HepG2 (cell line): ENCODE measurements around the gene ATP2A3. TPM values are rescaled to one million over a fixed set of nuclear protein-coding genes. Genes with fewer than 3 reads are reported as not detected.

Source experiments
- ATAC-seq: fragments of 200-7000 bp; cut with Tn5 transposase; 3 replicates; pipeline ENCODE4 v1.9.1; 2020; ENCODE audit warnings: mild to moderate bottlenecking, moderate library complexity
- BruUV-seq: library from RNA; stranded (reverse); fragments of 400-500 nt; replicated peaks from 2 replicates; lab custom pipeline; 2021; lab: Mats Ljungman, UMichigan
- CTCF ChIA-PET: fragments of 300-600 bp; formaldehyde crosslinking; extraction: SDS; loops from one replicate; lab custom pipeline; 2021; ENCODE audit warnings: low total read pairs, inconsistent platforms, low intra/inter-chr PET ratio; lab: Yijun Ruan, JAX
- POLR2A ChIA-PET: fragments of 350-600 bp; sonication (Branson Sonifier 250); formaldehyde crosslinking; loops from one replicate; lab custom pipeline; 2020; ENCODE audit warnings: antibody characterized with exemption, inconsistent platforms; lab: Yijun Ruan, JAX
- DNase-seq: peaks from one replicate; pipeline ENCODE4 v3.0.0-alpha.2; 2015; ENCODE audit warnings: low spot score
- FAIRE-seq: peaks from 3 replicates; lab custom pipeline; 2011; peaks lifted over from hg19 to GRCh38; lab: Jason Lieb, UNC
- H2AFZ ChIP-seq: one replicate; pipeline ENCODE4 v1.6.1; 2011; ENCODE audit warnings: low read length, inconsistent platforms
- H3K27ac ChIP-seq: fragments of 300-600 bp; 3 replicates; pipeline ENCODE4 v1.8.0; 2011; ENCODE audit warnings: mixed run types, mild to moderate bottlenecking, mixed read lengths, low read length, inconsistent platforms; ENCODE audit not compliant: insufficient read depth; ENCODE audit errors: extremely low read length
- H3K27me3 ChIP-seq, 2 experiments: fragments of 200-600 bp in 1 of 2; 2 replicates in 1 of 2; 3 replicates in 1 of 2; pipeline versions ENCODE4 v1.6.0 to v1.8.0; 2011; ENCODE audit warnings: low read length in 2 of 2, mild to moderate bottlenecking in 2 of 2, moderate library complexity in 2 of 2, inconsistent platforms in 1 of 2; ENCODE audit not compliant: insufficient read depth in 2 of 2, control insufficient read depth in 1 of 2
- H3K36me3 ChIP-seq, 2 experiments: fragments of 200-600 bp in 1 of 2; replicated peaks in 1 of 2; 2 replicates in 1 of 2; 3 replicates in 1 of 2; pipeline versions ENCODE4 v1.5.1 to v1.8.0; 2011; ENCODE audit warnings: low read length in 2 of 2, inconsistent platforms in 1 of 2; ENCODE audit not compliant: insufficient read depth in 2 of 2, control insufficient read depth in 1 of 2
- H3K4me1 ChIP-seq: 2 replicates; pipeline ENCODE4 v1.5.1; 2012; ENCODE audit warnings: low read length, inconsistent platforms; ENCODE audit not compliant: insufficient read depth
- H3K4me2 ChIP-seq: 2 replicates; pipeline ENCODE4 v1.6.0; 2011; ENCODE audit warnings: low read depth, low read length, inconsistent platforms
- H3K4me3 ChIP-seq, 3 experiments: fragments of 200-600 bp in 1 of 3; sonication (generic), shearing (Covaris generic) in 1 of 3; replicated peaks in 1 of 3; 2 replicates each; pipeline ENCODE4 v1.5.1; 2011 to 2016; ENCODE audit warnings: low read length in 3 of 3, inconsistent platforms in 2 of 3, low read depth in 2 of 3, mild to moderate bottlenecking in 2 of 3, control low read depth in 1 of 3, mixed read lengths in 1 of 3; ENCODE audit not compliant: insufficient read depth in 1 of 3
- H3K79me2 ChIP-seq: one replicate; pipeline ENCODE4 v1.6.1; 2011; ENCODE audit warnings: low read length, inconsistent platforms; ENCODE audit not compliant: insufficient read depth
- H3K9ac ChIP-seq: 2 replicates; pipeline ENCODE4 v1.6.0; 2011; ENCODE audit warnings: mild to moderate bottlenecking, low read depth, low read length, inconsistent platforms; ENCODE audit not compliant: insufficient read depth
- H3K9me3 ChIP-seq: 2 replicates; pipeline ENCODE4 v1.5.1; 2012; ENCODE audit warnings: mild to moderate bottlenecking, low read length
- H4K20me1 ChIP-seq: 2 replicates; pipeline ENCODE4 v1.6.0; 2011; ENCODE audit warnings: inconsistent platforms, mild to moderate bottlenecking, low read length, moderate library complexity; ENCODE audit not compliant: insufficient read depth
- EED ChIP-seq: sonication (generic); formaldehyde crosslinking; IDR thresholded peaks from 2 replicates; pipeline ENCODE4 v1.5.0; 2020; ENCODE audit warnings: mild to moderate bottlenecking, missing genetic modification reagents
- HDAC1 ChIP-seq: sonication (generic); formaldehyde crosslinking; IDR thresholded peaks from 2 replicates; pipeline ENCODE4 v1.5.1; 2020; ENCODE audit warnings: mild to moderate bottlenecking, missing genetic modification reagents
- KAT2B ChIP-seq: fragments of 150-350 bp; IDR thresholded peaks from 2 replicates; pipeline ENCODE4 v1.6.1; 2014; ENCODE audit warnings: low read depth, low read length, borderline replicate concordance
- KAT7 ChIP-seq: IDR thresholded peaks from 2 replicates; pipeline ENCODE4 v1.6.1; 2018; ENCODE audit warnings: borderline replicate concordance, missing compliant biosample characterization
- MED1 ChIP-seq: sonication (generic); formaldehyde crosslinking; IDR thresholded peaks from 2 replicates; pipeline ENCODE4 v1.4.0; 2020; ENCODE audit warnings: missing genetic modification reagents
- MYC ChIP-seq: sonication (generic); formaldehyde crosslinking; IDR thresholded peaks from 2 replicates; pipeline ENCODE4 v1.9.0; 2021; ENCODE audit warnings: missing genetic modification reagents, borderline replicate concordance
- NR2F2 ChIP-seq: IDR thresholded peaks from 2 replicates; pipeline ENCODE4 v1.6.1; 2012; ENCODE audit warnings: low read depth, inconsistent platforms, borderline replicate concordance
- RBM39 ChIP-seq: fragments of 200-400 bp; formaldehyde crosslinking; IDR thresholded peaks from one replicate; pipeline ENCODE4 v1.6.1; 2018; ENCODE audit warnings: antibody characterized with exemption, mild to moderate bottlenecking, low read depth, low read length; ENCODE audit not compliant: poor library complexity, severe bottlenecking
- SIN3A ChIP-seq: IDR thresholded peaks from 2 replicates; pipeline ENCODE4 v1.6.1; 2011; ENCODE audit warnings: low read depth, mild to moderate bottlenecking, control low read depth, low read length, borderline replicate concordance
- SMARCE1 ChIP-seq: fragments of 450-650 bp; IDR thresholded peaks from 2 replicates; pipeline ENCODE4 v1.6.1; 2017; ENCODE audit warnings: borderline replicate concordance
- ZC3H4 ChIP-seq: sonication (generic); formaldehyde crosslinking; IDR thresholded peaks from 2 replicates; pipeline ENCODE4 v1.4.0; 2020; ENCODE audit warnings: missing genetic modification reagents, borderline replicate concordance
- ZMYM4 ChIP-seq: sonication (generic); formaldehyde crosslinking; IDR thresholded peaks from 2 replicates; pipeline ENCODE4 v1.8.1; 2023; ENCODE audit warnings: mild to moderate bottlenecking, missing genetic modification reagents
- ZNF546 ChIP-seq: sonication (generic); formaldehyde crosslinking; conservative IDR thresholded peaks from 2 replicates; pipeline ENCODE4 v1.8.1; 2023; ENCODE audit warnings: mild to moderate bottlenecking, missing genetic modification reagents
- ZNF644 ChIP-seq: IDR thresholded peaks from 2 replicates; pipeline ENCODE4 v1.6.1; 2016; ENCODE audit warnings: low read depth
- ZNF672 ChIP-seq: sonication (generic); formaldehyde crosslinking; IDR thresholded peaks from 2 replicates; pipeline ENCODE4 v1.8.1; 2022; ENCODE audit warnings: missing genetic modification reagents
- ZSCAN25 ChIP-seq: sonication (generic); formaldehyde crosslinking; IDR thresholded peaks from 2 replicates; pipeline ENCODE4 v1.8.0; 2022; ENCODE audit warnings: mild to moderate bottlenecking, missing genetic modification reagents
- WGBS: methylation state at CpG from one replicate; pipeline ENCODE4 v1.1.6; 2017; ENCODE audit warnings: low lambda C conversion rate; 5-methylcytosine and 5-hydroxymethylcytosine counted together
- in situ Hi-C: cut with HindIII; loops from 2 replicates; pipeline ENCODE4 v1.10.0; 2017; ENCODE audit warnings: low pct_unique_long_range_greater_than_20kb; ENCODE audit not compliant: extremely low pct_ligation_motif_present
- intact Hi-C: fragments of 100-400 bp; cut with micrococcal nuclease; formaldehyde crosslinking; loops from one replicate; pipeline ENCODE4 v1.10.0; 2022; ENCODE audit not compliant: unreplicated experiment
- polyA plus RNA-seq, 8 experiments: library from polyadenylated mRNA; depleted of rRNA in 3 of 8; stranded (reverse) in 7 of 8; unstranded in 1 of 8; fragments of >200 nt; fragmentation: Illumina TruSeq in 4 of 8; extraction: Trizol in 4 of 8; gene quantifications; 2 replicates each; pipeline versions ENCODE4 v1.2.1 to v1.2.3, GENCODE V29; 2011 to 2016; ENCODE audit warnings: low read depth in 4 of 8, missing spikeins in 1 of 8, mixed read lengths in 1 of 8; ENCODE audit not compliant: insufficient read depth in 1 of 8
- total RNA-seq, 5 experiments: library from RNA; depleted of rRNA; stranded (reverse); fragments of >200 nt; fragmentation: Illumina TruSeq; extraction: Trizol; gene quantifications; 2 replicates each; pipeline ENCODE4 v1.2.3, GENCODE V29; 2016; ENCODE audit warnings: low read depth in 1 of 5
- TF ChIP-seq, protein P1 (sequence below): IDR thresholded peaks from 2 replicates; pipeline ENCODE4 v1.6.1; 2016
- TF ChIP-seq, protein P2 (sequence below): sonication (generic); formaldehyde crosslinking; IDR thresholded peaks from 2 replicates; pipeline ENCODE4 v1.4.0; 2020; ENCODE audit warnings: missing genetic modification reagents, borderline replicate concordance

Gene ATP2A3
- total and polyA plus RNA-seq, 2 of the 13 experiments (the other 11 are each of a cell fraction or from before 2014, with no cell fraction given), result 0.07 TPM; not detected in 1

DNA sequence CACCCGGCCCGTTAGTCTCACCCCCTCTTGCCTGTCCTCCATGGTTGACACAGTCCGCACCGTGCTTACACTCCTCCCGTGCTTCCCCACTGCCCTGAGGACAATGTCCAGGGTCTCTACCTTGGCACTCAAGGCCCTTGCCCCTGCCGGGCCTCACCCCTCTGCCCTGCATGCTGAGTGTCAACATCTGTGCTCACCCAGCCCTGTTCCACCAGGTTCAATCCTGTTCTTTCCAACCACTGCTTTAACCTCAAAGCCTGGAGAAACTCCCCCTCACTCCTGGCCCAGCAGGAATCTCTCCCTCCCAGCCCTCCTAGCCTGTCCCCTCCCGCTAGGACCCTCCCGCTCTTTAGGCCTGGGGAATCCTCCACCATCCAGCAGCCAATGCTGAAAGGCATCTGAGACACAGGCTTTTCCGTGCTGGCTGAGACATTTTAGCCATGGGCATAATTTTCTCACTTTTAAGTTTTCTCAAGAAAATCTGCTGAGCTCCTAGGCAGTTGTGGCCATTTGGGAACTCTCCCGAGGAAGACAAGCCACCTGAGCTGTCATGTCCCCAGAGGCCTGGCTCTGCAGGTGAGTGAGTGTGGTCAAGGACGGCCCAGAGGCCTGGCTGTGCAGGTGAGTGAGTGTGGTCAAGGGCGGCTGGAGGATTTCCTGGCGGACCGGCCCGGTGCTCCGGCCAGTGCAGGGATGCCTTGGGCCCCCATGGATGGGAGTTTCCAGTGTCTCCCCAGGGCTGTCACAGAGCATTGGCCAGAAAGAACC lies 37.2 kb downstream of the ATP2A3 start:
- Histone ChIP-seq H3K79me2 (no peaks in the 10 kb centered on the region), H3K36me3 (no peaks in the 10 kb centered on the region), H4K20me1 (no peaks in the 10 kb centered on the region), H2AFZ (no peak overlapping the region), H3K4me2 (peak overlapping the region; percentile 49; the same call in 1 of the 2 replicates), H3K4me1 (peaks cover 31% of the 10 kb centered on the region), H3K27me3 (peaks cover 18 to 64% of the 10 kb centered on the region in 2 experiments), H3K27ac (no peak overlapping the region), H3K9me3 (no peaks in the 10 kb centered on the region), H3K9ac (no peak overlapping the region), H3K4me3 (peak overlapping the region in 1 of 3 experiments; percentile 19; a peak in 1 of 6 replicates)
- 10% methylated on average over 6 of the region's 16 CpGs for WGBS
- ATAC-seq (peak; percentile 59), DNase-seq (peak; percentile 23), FAIRE-seq (no peak)
- in situ Hi-C loops, result no loop called here
- intact Hi-C loops, result no loop called here
- POLR2A ChIA-PET, result no interaction called here
- no TSS peak for BruUV-seq
- CTCF ChIA-PET, result no interaction called here
- TF ChIP-seq ZNF672 (CRISPR knock-in tag) (no peak), KAT2B (no peak), HDAC1 (CRISPR knock-in tag) (no peak; the same call in 1 of the 2 replicates), NR2F2 (no peak), MYC (CRISPR knock-in tag) (no peak), EED (CRISPR knock-in tag) (no peak), MED1 (CRISPR knock-in tag) (no peak), ZNF644 (CRISPR knock-in tag) (no peak), KAT7 (no peak), ZMYM4 (CRISPR knock-in tag) (no peak), ZC3H4 (CRISPR knock-in tag) (no peak), RBM39 (no peak), SMARCE1 (no peak), ZSCAN25 (peak; percentile 97), SIN3A (no peak), ZNF546 (no peak)
- TF ChIP-seq, protein P1, sequence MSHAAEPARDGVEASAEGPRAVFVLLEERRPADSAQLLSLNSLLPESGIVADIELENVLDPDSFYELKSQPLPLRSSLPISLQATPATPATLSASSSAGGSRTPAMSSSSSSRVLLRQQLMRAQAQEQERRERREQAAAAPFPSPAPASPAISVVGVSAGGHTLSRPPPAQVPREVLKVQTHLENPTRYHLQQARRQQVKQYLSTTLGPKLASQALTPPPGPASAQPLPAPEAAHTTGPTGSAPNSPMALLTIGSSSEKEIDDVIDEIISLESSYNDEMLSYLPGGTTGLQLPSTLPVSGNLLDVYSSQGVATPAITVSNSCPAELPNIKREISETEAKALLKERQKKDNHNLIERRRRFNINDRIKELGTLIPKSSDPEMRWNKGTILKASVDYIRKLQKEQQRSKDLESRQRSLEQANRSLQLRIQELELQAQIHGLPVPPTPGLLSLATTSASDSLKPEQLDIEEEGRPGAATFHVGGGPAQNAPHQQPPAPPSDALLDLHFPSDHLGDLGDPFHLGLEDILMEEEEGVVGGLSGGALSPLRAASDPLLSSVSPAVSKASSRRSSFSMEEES (CRISPR knock-in tag), result no peak
- TF ChIP-seq, protein P2, sequence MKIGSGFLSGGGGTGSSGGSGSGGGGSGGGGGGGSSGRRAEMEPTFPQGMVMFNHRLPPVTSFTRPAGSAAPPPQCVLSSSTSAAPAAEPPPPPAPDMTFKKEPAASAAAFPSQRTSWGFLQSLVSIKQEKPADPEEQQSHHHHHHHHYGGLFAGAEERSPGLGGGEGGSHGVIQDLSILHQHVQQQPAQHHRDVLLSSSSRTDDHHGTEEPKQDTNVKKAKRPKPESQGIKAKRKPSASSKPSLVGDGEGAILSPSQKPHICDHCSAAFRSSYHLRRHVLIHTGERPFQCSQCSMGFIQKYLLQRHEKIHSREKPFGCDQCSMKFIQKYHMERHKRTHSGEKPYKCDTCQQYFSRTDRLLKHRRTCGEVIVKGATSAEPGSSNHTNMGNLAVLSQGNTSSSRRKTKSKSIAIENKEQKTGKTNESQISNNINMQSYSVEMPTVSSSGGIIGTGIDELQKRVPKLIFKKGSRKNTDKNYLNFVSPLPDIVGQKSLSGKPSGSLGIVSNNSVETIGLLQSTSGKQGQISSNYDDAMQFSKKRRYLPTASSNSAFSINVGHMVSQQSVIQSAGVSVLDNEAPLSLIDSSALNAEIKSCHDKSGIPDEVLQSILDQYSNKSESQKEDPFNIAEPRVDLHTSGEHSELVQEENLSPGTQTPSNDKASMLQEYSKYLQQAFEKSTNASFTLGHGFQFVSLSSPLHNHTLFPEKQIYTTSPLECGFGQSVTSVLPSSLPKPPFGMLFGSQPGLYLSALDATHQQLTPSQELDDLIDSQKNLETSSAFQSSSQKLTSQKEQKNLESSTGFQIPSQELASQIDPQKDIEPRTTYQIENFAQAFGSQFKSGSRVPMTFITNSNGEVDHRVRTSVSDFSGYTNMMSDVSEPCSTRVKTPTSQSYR (CRISPR knock-in tag), result no peak
